Activated CD8-positive, alpha-beta memory T cell treated with anti-CD3 and anti-CD28 coated beads, Interleukin-2, amount 10 ng/mL, durations not matched to agents 7 days and 5 days (primary cell): ENCODE measurements around the gene PDE1C. TPM values are rescaled to one million over a fixed set of nuclear protein-coding genes. Genes with fewer than 3 reads are reported as not detected.
"Not testable (repeated sequence)": the region's sequence is repeated elsewhere in the genome, so short reads cannot be mapped to it uniquely, and the experiment has no call there.

Source experiments
- ATAC-seq: fragments of 150-1000 bp; cut with Tn5 transposase; one replicate; pipeline ENCODE4 v1.10.0; 2021; ENCODE audit warnings: moderate library complexity
- CTCF ChIA-PET: fragments of 350-600 bp; sonication (Branson Sonifier 250); formaldehyde crosslinking; loops from one replicate; lab custom pipeline; 2021; ENCODE audit warnings: antibody characterized with exemption; lab: Charles Lee
- DNase-seq: peaks from one replicate; pipeline ENCODE4 v3.0.0-alpha.2; 2020
- H3K27ac Mint-ChIP-seq: one replicate; pipeline ENCODE4 v1.8.0; 2021; ENCODE audit warnings: mild to moderate bottlenecking, mixed read lengths
- H3K27me3 Mint-ChIP-seq: one replicate; pipeline ENCODE4 v1.8.0; 2021; ENCODE audit warnings: mixed read lengths
- H3K36me3 Mint-ChIP-seq: one replicate; pipeline ENCODE4 v1.8.0; 2021; ENCODE audit warnings: mild to moderate bottlenecking, mixed read lengths
- H3K4me1 Mint-ChIP-seq: one replicate; pipeline ENCODE4 v1.8.0; 2021; ENCODE audit warnings: mixed read lengths
- H3K4me3 Mint-ChIP-seq: one replicate; pipeline ENCODE4 v1.8.0; 2021; ENCODE audit warnings: mild to moderate bottlenecking, moderate library complexity, mixed read lengths
- H3K9me3 Mint-ChIP-seq: one replicate; pipeline ENCODE4 v1.8.0; 2022; ENCODE audit warnings: low read depth, mixed read lengths
- total RNA-seq, 2 experiments: library from RNA; stranded (reverse); gene quantifications; one replicate each; pipeline ENCODE4 v1.2.3, GENCODE V29; 2021

PDE1C gene
- total RNA-seq, 2 experiments from 2014 or later, result not detected

DNA sequence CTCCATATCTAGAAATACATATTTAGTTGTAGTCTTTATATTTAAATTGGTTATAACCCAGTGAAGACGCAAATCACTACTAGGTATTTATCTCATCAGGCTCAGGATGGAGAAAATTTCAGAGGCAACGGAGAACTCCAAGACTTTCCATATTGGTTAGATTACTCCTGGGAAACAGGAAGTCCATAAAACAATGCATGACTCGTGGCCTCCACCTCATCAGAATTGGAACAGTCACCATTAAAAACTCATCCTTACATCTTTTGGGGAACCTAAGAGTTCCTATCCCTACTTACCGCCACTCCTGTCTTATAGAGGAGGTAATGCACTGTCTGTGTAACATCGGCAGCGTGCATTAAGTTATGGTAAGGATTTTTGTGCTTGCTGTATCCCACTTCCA, 205.6 kb downstream of the PDE1C start:
- CTCF ChIA-PET, result no interaction called here
- ATAC-seq (no peak), DNase-seq (no peak)
- H3K27ac Mint-ChIP-seq, result no peak overlapping the region
- H3K4me3 Mint-ChIP-seq, result no peak overlapping the region
- H3K27me3 Mint-ChIP-seq, result no peaks in the 10 kb centered on the region
- peaks cover 7% of the 10 kb centered on the region for H3K9me3 Mint-ChIP-seq
- no peaks in the 10 kb centered on the region for H3K4me1 Mint-ChIP-seq
- H3K36me3 Mint-ChIP-seq, result no peaks in the 10 kb centered on the region

DNA sequence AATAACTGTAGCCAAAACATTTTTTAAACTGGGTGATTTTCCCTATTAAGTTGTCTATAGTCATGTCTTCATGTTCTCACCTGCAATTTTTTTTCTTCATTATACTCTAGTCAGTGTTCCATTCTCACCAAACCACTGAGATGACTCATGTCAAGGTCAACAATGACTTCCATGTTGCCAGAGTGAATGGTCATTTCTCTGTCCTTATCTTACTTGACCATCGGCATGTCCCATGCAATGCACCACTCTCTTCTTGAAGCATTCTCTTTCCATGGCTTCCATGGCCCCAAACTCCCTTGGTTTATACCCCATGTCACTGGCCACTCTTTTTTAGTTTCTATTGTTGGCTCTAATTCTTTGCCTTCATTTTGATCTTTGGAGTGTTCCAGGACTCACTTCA, 209.3 kb downstream of the PDE1C start:
- ATAC-seq, result no peak
- H3K27me3 Mint-ChIP-seq, result no peaks in the 10 kb centered on the region
- H3K4me1 Mint-ChIP-seq, result no peaks in the 10 kb centered on the region

DNA sequence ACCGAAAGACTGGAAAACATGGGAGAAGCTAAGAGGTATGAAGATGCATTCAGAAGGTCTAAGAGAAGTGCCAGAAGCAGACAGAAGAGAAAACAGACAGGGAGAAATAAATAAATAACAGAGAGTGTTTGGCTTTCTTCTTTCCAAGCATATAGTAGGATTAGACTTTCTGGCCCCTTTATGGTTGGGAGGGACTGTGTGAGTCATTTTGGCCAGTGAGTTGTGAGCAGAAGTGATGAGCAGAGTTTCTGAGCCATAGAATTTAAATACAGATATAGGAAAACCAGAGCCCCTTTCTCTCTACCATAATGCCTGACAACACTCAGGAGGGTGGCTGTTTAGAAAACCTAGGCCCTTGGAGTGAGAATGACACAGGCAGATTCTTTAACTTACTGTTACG, 212.2 kb downstream of the PDE1C start:
- H3K36me3 Mint-ChIP-seq, result no peaks in the 10 kb centered on the region
- CTCF ChIA-PET, result no interaction called here
- H3K27ac Mint-ChIP-seq, result no peak overlapping the region
- H3K4me1 Mint-ChIP-seq, result no peaks in the 10 kb centered on the region
- no peak overlapping the region for H3K4me3 Mint-ChIP-seq
- ATAC-seq (no peak), DNase-seq (no peak)
- H3K9me3 Mint-ChIP-seq, result peaks cover 4% of the 10 kb centered on the region
- H3K27me3 Mint-ChIP-seq, result no peaks in the 10 kb centered on the region

More for the DNA sequence above, 209.3 kb downstream of the PDE1C start:
- Mint-ChIP-seq H3K27ac (no peak overlapping the region), H3K4me3 (no peak overlapping the region), H3K36me3 (no peaks in the 10 kb centered on the region), H3K9me3 (peaks cover 2% of the 10 kb centered on the region)
- DNase-seq, result no peak
- CTCF ChIA-PET, result no interaction called here

DNA sequence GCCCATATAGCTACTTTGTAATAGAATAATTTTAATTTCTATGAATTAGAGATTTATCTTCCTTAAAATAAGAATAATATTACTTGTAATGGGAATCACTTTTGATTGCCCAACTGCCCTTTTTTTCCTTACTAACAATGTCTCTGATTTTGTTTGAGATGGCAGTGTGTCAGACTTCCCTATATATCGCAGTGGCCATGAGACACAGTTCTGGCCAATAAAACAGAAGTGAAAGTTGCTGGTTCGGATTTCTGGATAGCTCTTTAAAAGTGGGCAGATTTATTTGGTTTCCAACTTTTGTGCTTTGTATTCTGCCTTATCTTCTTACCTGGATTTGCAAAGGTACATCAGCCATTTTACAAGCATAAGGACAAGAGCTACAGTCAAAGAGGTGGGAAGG, 213.0 kb downstream of the PDE1C start:
- Mint-ChIP-seq H3K9me3 (peaks cover 4% of the 10 kb centered on the region), H3K4me1 (no peaks in the 10 kb centered on the region), H3K36me3 (no peaks in the 10 kb centered on the region), H3K4me3 (no peak overlapping the region), H3K27ac (no peak overlapping the region), H3K27me3 (no peaks in the 10 kb centered on the region)
- no peak for ATAC-seq
- CTCF ChIA-PET, result no interaction called here
- DNase-seq, result no peak

DNA sequence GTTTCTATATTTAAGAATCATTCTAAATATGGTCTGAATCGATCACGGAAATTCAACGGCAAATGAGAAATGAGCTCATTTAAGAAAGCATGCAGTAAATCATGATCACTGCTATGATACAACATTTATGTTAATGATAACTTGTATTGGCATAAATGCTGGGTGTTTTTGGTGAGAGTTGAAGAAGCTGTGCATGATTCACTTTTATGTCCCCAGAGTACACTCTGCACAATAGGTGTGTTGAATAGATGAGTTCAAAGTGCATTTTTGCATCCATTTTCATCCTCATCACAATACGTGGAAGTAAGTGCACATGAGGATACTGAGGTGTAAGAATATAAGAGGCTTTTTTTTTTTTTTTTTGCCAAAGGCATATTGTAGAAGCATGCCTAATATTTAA, 213.9 kb downstream of the PDE1C start:
- CTCF ChIA-PET, result no interaction called here

DNA sequence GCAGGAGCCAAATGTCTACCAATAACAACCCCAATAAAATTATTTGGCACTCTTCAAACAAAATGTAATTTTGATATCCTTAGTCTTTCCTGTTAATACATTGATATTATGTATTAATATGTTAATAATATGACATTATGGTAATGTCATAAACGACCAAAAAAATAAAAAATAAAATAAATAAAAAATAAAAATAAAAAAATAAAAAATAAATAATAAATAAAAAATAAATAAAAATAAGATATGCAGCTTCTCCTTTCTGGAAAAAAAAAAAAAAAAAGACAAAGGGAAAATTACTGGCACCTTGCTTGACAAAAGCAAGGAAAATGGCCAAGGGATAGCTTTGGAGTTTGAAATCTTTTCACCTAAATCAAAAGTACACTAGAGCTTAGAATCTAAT, 214.7 kb downstream of the PDE1C start:
- no peak for DNase-seq
- no peak overlapping the region for H3K27ac Mint-ChIP-seq
- H3K27me3 Mint-ChIP-seq, result no peaks in the 10 kb centered on the region
- no peak overlapping the region for H3K4me3 Mint-ChIP-seq
- CTCF ChIA-PET, result no interaction called here
- peaks cover 4% of the 10 kb centered on the region for H3K9me3 Mint-ChIP-seq
- ATAC-seq, result no peak
- no peaks in the 10 kb centered on the region for H3K4me1 Mint-ChIP-seq
- H3K36me3 Mint-ChIP-seq, result no peaks in the 10 kb centered on the region

More for the DNA sequence above, 213.9 kb downstream of the PDE1C start:
- H3K27ac Mint-ChIP-seq, result no peak overlapping the region
- no peaks in the 10 kb centered on the region for H3K36me3 Mint-ChIP-seq
- DNase-seq (no peak), ATAC-seq (no peak)
- H3K9me3 Mint-ChIP-seq, result peaks cover 4% of the 10 kb centered on the region
- no peaks in the 10 kb centered on the region for H3K4me1 Mint-ChIP-seq
- H3K27me3 Mint-ChIP-seq, result no peaks in the 10 kb centered on the region
- H3K4me3 Mint-ChIP-seq, result no peak overlapping the region

DNA sequence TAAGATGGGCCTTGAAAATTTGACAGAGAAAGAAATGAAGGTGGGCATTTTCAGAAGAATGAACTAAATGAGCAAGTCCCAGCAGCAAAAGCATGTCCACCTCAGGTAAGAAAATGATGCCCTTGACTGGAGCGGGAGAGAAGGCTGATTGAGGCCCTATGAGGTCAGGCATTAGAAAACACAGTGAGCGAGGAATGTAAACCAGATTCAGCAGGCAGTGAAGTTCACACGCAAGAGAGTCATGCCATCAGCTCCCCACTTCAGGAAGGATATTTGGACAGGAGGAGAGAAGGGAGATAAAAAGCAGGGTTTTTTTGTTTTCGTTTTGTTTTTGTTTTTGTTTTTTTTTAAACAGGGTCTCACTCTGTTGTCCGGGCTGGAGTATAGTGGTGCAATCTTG, 216.8 kb downstream of the PDE1C start:
- Mint-ChIP-seq H3K9me3 (peaks cover 7% of the 10 kb centered on the region), H3K4me3 (no peak overlapping the region), H3K27me3 (no peaks in the 10 kb centered on the region), H3K36me3 (no peaks in the 10 kb centered on the region), H3K4me1 (no peaks in the 10 kb centered on the region), H3K27ac (no peak overlapping the region)
- DNase-seq (no peak), ATAC-seq (no peak)
- CTCF ChIA-PET, result no interaction called here

DNA sequence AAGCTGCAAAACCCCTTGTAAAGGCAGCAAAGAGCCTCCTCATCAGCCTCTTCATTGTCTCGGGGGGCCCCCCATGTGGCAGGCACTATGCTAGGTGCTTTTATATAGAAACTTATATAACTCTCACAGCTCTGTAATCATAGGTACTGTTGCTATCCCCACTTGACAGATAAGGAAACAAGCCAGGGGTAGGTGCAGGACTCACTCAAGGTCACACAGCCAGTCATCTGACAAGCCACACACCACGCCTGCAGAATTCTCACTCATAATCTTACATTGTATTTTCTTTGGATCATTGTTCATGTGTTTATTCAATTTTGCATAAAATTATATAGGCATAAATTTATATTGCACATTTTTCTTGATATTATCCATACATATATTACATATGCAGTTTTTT, 217.7 kb downstream of the PDE1C start:
- Mint-ChIP-seq H3K27ac (no peak overlapping the region), H3K36me3 (no peaks in the 10 kb centered on the region), H3K9me3 (peaks cover 4% of the 10 kb centered on the region), H3K4me1 (no peaks in the 10 kb centered on the region), H3K27me3 (no peaks in the 10 kb centered on the region), H3K4me3 (no peak overlapping the region)
- CTCF ChIA-PET, result no interaction called here
- no peak for DNase-seq
- no peak for ATAC-seq

DNA sequence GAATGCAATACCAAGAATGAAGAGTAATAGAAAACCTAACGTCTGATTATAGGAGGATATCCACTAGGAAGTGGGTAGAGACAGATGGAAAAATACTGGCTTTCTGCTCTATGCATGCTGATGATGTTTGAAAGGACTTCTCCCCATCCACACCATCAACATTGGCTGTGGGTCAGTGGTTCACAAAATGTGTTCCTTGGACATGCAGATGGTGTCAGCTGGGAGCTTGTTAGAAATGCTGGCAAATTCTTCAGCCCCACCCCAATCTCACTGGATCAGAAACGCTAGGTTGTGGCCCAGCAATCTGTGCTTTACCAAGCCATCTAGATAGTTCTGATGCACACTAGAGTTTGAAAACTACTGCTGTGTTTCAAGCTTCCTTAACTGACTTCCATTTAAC, 219.1 kb downstream of the PDE1C start:
- no peak for DNase-seq
- CTCF ChIA-PET, result no interaction called here

DNA sequence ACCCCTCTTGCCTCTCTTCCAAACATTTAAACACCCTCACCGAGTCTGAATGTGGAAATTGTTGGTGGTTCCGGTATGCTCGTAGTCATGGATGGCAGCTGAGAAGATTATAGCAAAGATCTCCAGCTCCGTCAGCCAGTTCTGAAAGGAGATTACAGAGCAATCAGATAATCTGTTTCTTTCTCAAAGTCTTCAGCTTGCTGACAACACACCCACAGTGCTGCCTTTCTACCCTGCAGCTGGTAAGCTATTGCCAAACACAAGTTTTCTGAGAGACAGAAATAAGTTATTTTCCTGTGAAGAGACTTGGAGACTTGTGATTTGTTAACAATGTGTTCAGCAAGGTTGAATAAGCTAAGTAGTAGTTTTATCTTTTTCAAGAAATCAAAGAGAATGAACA, 219.6 kb downstream of the PDE1C start:
- Mint-ChIP-seq H3K4me1 (no peaks in the 10 kb centered on the region), H3K36me3 (no peaks in the 10 kb centered on the region), H3K27me3 (no peaks in the 10 kb centered on the region), H3K4me3 (no peak overlapping the region), H3K27ac (no peak overlapping the region), H3K9me3 (peaks cover 4% of the 10 kb centered on the region)
- CTCF ChIA-PET, result no interaction called here
- no peak for ATAC-seq
- no peak for DNase-seq

More for the DNA sequence above, 219.1 kb downstream of the PDE1C start:
- Mint-ChIP-seq H3K9me3 (peaks cover 4% of the 10 kb centered on the region), H3K27me3 (no peaks in the 10 kb centered on the region), H3K4me1 (no peaks in the 10 kb centered on the region), H3K36me3 (no peaks in the 10 kb centered on the region), H3K27ac (no peak overlapping the region), H3K4me3 (no peak overlapping the region)
- no peak for ATAC-seq

DNA sequence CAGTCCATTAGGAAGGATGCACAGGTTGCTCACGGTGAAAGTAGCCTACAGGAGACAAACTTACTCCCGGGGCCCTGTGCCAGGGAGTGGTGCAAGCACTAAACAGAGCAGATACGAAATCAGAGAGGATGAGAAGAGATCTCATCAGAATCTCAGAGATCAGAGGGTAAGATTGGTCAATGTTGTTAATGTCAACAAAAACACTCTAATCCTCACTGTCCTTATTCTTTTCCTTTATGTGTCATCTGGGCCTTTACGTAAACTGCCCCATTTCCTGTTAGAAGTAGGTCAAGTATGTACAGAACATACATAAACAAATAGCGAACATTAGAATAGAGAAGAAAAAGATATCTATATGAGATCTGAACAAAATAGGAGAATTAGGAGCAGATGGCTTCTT, 220.1 kb downstream of the PDE1C start:
- Mint-ChIP-seq H3K36me3 (no peaks in the 10 kb centered on the region), H3K9me3 (peaks cover 4% of the 10 kb centered on the region), H3K27ac (no peak overlapping the region), H3K4me1 (no peaks in the 10 kb centered on the region), H3K27me3 (no peaks in the 10 kb centered on the region), H3K4me3 (no peak overlapping the region)
- CTCF ChIA-PET, result no interaction called here
- no peak for DNase-seq
- ATAC-seq, result no peak

DNA sequence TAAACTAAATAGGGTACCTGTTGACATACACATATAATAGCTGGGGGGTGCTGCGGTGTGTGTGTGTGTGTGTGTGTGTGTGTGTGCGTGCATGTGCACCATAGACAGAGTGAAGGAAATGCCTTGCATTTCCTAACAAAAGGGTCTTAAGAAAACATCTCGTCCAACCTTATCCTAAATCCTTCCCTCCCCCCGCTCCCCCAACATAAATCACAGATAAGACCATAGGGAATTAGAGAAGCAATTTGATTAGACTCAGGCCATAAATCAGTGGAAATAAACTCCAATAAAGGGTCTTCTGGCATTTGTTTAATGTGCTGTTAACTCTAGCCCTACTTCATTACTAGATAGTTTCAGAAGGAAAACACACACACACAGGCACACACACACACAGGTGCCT, 234.7 kb downstream of the PDE1C start:
- no peak for DNase-seq
- no peak for ATAC-seq
- H3K36me3 Mint-ChIP-seq, result no peaks in the 10 kb centered on the region
- no peaks in the 10 kb centered on the region for H3K4me1 Mint-ChIP-seq
- peaks cover 8% of the 10 kb centered on the region for H3K9me3 Mint-ChIP-seq
- no peaks in the 10 kb centered on the region for H3K27me3 Mint-ChIP-seq
- CTCF ChIA-PET, result no interaction called here
- no peak overlapping the region for H3K27ac Mint-ChIP-seq
- no peak overlapping the region for H3K4me3 Mint-ChIP-seq

DNA sequence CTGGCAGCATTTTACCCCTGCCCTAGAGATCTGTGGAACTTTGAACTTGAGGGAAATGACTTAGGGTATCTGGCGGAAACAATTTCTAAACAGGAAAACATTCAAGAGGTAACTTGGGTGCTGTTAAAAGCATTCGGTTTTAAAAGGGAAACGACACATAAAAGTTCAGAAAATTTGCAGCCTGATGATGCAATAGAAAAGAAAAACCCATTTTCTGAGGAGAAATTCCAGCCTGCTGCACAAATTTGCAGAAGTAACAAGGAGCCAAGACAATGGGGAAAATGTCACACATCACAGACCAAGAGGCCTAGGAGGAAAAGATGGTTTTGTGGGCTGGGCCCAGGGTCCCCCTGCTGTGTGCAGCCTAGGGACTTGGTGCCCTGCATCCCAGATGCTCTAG, 236.6 kb downstream of the PDE1C start:
- ATAC-seq, DNase-seq, H3K27me3 Mint-ChIP-seq, H3K27ac Mint-ChIP-seq, H3K9me3 Mint-ChIP-seq, H3K4me3 Mint-ChIP-seq, H3K36me3 Mint-ChIP-seq, CTCF ChIA-PET, H3K4me1 Mint-ChIP-seq: not testable (repeated sequence)

DNA sequence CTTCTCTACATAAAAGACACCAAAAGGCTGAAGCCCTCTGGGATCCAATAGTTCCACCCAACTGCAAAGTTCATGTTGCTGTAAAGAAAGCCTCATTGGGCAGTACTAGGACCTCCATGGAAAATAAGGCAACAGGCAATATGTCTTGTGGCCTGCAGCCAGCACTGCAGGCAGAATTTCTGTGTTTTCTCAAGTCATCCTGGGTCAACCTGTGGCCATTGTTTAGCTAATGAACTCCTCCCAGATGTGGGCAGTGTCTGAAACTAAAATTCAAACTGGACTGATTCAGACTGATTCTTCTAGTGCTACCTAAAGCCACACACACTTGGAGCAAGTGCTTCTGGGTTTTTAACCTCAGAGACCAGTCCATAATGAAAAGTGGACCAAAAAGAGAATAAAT, 241.7 kb downstream of the PDE1C start:
- CTCF ChIA-PET, result no interaction called here
- no peak for ATAC-seq
- Mint-ChIP-seq H3K4me1 (no peaks in the 10 kb centered on the region), H3K9me3 (peaks cover 4% of the 10 kb centered on the region), H3K36me3 (no peaks in the 10 kb centered on the region), H3K27me3 (no peaks in the 10 kb centered on the region), H3K27ac (no peak overlapping the region), H3K4me3 (no peak overlapping the region)
- DNase-seq, result no peak

DNA sequence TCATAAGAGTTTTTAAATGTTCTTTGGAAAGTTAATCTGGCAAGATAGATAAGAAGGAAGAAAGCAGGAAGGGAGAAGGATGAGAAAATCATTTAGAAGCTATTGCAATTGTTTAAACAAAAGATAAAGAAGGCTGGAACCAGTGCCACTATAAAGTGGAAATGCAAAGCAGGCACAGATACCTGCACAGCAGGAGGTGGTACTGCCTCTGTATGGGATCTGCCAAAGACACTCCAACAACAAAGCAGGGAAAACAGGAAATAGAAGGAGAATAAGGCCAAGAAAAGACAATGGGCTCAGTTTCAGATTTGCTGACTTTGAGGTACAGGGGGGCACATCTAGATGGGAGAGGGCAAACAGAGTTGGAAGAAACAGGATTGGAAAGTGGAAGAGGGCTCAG, 244.6 kb downstream of the PDE1C start:
- CTCF ChIA-PET, result no interaction called here
- Mint-ChIP-seq H3K36me3 (no peaks in the 10 kb centered on the region), H3K4me1 (no peaks in the 10 kb centered on the region), H3K4me3 (no peak overlapping the region), H3K27ac (no peak overlapping the region), H3K27me3 (no peaks in the 10 kb centered on the region), H3K9me3 (peaks cover 2% of the 10 kb centered on the region)
- no peak for ATAC-seq
- DNase-seq, result no peak
